Activated naive CD8-positive, alpha-beta T cell (primary cell): ENCODE measurements around the gene RCE1.

Experiments used
- H3K27ac Mint-ChIP-seq: one replicate; pipeline ENCODE4 v1.8.0; 2021; ENCODE audit warnings: mixed read lengths
- H3K27me3 Mint-ChIP-seq: one replicate; pipeline ENCODE4 v1.8.0; 2021; ENCODE audit warnings: mixed read lengths
- H3K36me3 Mint-ChIP-seq: one replicate; pipeline ENCODE4 v1.8.0; 2021; ENCODE audit warnings: mixed read lengths
- H3K4me1 Mint-ChIP-seq: one replicate; pipeline ENCODE4 v1.8.0; 2021; ENCODE audit warnings: low read depth, mixed read lengths
- H3K4me3 Mint-ChIP-seq: one replicate; pipeline ENCODE4 v1.8.0; 2021; ENCODE audit warnings: mild to moderate bottlenecking, mixed read lengths
- H3K9me3 Mint-ChIP-seq: one replicate; pipeline ENCODE4 v1.8.0; 2021; ENCODE audit warnings: low read depth, mixed read lengths

Gene RCE1

DNA sequence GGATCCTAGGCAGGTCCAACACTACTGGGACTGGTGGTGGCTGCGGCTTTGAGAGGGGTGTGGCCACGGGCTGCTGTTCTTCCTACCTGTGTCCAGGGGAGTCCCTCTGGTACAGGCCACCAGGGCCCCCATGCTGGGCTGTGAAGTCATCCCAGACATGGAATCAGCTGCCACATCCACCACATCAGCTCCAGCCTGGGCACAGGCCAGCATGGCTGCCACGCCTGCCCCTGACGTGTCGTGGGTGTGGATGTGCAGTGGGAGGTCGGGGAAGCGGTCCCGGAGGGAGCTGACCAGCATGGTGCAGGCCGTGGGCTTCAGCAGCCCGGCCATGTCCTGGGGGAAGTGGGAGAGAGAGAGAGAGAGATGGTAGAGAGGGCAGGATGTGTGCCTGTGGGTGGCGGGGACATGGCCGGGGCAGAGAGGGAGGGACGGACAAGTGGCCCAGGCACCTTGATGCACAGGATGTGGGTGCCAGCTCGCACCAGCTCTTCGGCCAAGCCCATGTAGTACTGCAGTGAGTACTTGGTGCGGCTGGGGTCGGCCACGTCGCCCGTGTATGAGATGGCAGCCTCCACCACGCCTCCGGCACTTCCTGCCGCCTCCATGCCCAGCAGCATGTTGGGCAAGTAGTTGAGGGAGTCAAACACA lies 7.5 kb downstream of the RCE1 start:
- H3K27ac Mint-ChIP-seq, result no peak overlapping the region
- no peak overlapping the region for H3K4me3 Mint-ChIP-seq
- H3K27me3 Mint-ChIP-seq, result no peaks in the 10 kb centered on the region
- H3K36me3 Mint-ChIP-seq, result no peaks in the 10 kb centered on the region
- H3K9me3 Mint-ChIP-seq, result no peaks in the 10 kb centered on the region
- peaks cover 2% of the 10 kb centered on the region for H3K4me1 Mint-ChIP-seq

DNA sequence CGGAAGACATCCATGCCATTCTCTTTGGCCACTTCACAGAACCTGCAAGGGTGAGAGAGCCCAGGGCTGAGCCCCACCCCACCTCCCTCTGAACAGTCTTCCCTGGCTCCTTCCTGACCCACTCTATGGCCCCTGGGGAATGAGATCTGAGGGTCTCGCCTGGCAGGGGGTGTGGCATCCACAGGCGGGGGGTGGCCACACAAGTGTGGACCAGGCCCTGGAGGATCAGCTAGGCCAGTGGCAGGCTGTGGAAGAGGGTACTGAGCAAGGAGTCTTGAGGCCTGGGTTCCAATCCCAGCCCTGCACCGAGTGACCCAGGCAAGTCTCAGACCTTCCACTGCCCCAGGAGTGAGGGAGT lies 8.0 kb downstream of the RCE1 start:
- no peaks in the 10 kb centered on the region for H3K27me3 Mint-ChIP-seq
- no peak overlapping the region for H3K27ac Mint-ChIP-seq
- no peaks in the 10 kb centered on the region for H3K9me3 Mint-ChIP-seq
- H3K36me3 Mint-ChIP-seq, result no peaks in the 10 kb centered on the region
- peaks cover 4% of the 10 kb centered on the region for H3K4me1 Mint-ChIP-seq
- no peak overlapping the region for H3K4me3 Mint-ChIP-seq

DNA sequence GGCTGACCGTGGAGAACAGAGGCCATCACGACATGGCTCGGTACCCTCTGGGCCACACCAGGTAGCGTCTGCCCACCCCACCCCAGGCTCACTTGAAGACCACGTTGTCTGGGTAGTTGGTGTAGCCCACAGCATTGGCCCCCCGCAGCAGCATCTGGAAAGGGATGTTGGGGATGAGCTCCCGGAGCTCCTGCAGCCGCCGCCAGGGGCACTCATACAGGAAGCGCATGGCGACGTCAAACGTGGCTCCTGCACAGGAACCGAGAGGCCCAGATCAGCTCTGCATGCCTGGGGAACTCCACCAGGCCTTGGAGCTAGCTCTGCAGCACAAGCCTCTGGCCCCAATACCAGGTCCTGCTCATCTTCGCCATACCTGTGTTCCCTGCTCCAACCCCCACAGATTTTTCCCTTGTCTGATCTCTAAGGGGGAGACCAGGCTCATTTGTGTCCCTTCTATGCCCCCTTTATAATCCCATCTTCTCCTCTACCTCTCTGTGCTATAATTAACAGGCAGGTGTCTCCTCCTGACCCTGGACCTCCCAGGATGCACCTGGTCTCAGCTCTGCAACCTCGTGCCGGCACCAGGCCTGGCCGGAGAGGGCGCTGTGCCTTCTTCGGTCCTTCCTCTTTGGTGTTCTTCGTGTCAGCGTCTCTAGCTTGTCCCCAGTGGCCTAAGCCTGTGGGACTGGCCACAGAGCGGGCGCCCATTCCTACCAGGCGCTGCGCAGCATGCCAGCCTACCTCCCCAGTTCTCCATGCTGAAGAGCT lies 8.6 kb downstream of the RCE1 start:
- no peaks in the 10 kb centered on the region for H3K36me3 Mint-ChIP-seq
- H3K27ac Mint-ChIP-seq, result no peak overlapping the region
- peaks cover 4% of the 10 kb centered on the region for H3K4me1 Mint-ChIP-seq
- no peaks in the 10 kb centered on the region for H3K27me3 Mint-ChIP-seq
- no peaks in the 10 kb centered on the region for H3K9me3 Mint-ChIP-seq
- H3K4me3 Mint-ChIP-seq, result no peak overlapping the region

DNA sequence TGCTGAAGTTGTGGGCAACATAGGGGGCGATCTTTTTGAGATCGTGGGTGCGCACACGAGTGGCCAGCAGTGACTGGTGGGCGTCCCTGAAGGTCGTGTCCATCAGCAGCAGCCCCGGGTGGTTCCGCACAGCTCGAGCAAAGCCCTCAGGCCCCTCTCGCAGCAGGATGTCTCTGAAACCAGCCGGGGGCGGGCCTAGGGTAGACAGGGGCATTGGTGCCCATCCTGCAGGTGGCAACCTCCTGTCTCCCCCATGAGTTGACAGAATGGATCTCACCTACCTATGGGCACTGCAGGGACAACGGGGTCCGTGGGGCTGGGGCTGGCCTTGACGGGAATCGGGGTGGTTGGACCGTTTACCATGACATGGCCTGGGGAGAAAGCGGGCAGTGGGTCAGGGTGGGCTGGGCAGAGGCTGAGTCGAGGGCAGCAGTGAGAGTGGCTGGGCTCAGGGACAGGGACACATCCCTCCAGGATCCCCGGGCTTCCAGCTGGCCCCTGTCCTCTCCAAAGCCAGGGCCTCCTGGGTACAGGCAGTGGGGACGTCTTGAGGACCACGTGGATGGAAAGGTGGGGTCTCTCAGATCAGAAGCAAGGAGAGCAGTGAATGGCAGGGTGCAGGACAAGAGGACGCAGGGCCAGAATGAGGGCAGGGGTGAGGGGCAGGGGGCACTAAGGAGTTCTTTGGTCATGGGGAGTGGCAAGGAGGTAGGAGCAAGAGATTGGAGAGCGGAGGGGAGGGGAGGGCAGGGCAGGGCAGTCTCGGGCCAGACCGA lies 9.4 kb downstream of the RCE1 start:
- Mint-ChIP-seq H3K4me3 (no peak overlapping the region), H3K27me3 (no peaks in the 10 kb centered on the region), H3K9me3 (no peaks in the 10 kb centered on the region), H3K27ac (no peak overlapping the region), H3K4me1 (peaks cover 4% of the 10 kb centered on the region), H3K36me3 (no peaks in the 10 kb centered on the region)

DNA sequence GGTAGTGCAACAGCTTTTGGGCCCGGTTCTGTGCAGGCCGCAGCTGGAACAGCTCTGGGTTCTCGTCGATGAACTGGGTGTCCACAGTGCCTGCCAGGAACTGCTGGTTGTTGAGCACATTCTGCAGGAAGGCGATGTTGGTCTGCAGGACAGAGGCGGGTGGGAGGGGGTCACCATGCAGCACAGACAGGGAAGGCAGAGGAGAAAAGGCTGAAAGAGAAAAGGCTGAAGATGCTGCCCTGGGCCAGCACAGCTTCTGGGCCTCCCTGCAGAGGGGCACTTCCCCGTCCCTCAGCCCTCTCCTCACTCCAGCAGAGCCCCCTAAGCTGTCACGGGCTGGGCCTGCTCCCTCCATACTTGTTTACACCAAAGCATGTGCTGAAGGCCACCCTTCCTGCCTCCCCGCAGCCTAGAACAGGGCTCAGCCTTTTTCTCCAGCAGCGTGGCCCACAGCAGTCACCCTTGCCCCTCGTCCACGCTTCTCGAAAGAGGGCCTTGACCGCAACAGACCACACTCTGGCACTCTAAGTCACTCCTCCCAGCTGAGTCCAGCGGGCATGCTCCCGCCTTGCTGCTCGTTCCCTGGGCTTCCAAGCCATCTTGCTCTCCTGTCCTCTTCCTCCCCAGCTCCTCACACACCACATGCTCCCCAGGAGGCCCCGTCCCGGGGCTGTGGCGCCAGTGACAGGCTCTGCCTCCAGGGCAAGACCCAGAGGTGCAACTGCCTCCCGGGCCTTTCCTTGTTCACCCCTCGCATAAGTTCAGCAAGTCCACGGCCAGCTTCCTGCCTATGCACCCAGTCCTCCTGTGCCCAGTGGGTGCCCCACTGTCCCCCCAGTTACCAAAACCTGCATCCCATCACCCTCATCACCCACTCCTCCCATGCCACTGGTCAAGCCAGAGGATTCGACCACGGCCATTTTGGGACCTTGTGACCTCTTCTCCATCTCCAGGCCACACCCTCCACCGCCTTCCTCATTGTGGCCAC lies 10.3 kb downstream of the RCE1 start:
- Mint-ChIP-seq H3K4me1 (peaks cover 4% of the 10 kb centered on the region), H3K4me3 (no peak overlapping the region)

DNA sequence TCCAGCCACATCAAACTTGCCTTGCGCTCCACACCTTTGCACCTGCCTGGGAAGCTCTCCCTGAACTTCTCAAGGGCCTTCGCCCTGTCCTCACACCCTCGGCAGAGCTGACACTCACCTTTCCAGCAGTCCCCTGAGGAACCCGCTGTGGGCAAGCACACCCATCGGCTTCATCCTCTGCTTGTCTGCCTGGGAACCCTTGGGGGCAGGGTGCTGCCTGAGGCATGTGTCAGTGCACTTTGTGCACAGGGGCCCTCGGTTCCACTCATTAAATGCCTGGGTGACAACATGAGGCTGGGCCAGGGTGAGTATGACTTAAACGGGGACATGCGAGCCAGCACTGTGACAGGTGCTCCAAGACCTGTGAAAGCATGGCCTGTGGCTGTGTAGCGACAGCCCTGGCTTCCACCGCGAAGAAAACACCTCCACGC lies 11.0 kb downstream of the RCE1 start:
- Mint-ChIP-seq H3K9me3 (no peaks in the 10 kb centered on the region), H3K27ac (no peak overlapping the region), H3K4me1 (peaks cover 4% of the 10 kb centered on the region), H3K27me3 (no peaks in the 10 kb centered on the region), H3K4me3 (no peak overlapping the region), H3K36me3 (no peaks in the 10 kb centered on the region)

More for the DNA sequence above, 10.3 kb downstream of the RCE1 start:
- H3K36me3 Mint-ChIP-seq, result no peaks in the 10 kb centered on the region
- H3K9me3 Mint-ChIP-seq, result no peaks in the 10 kb centered on the region
- no peaks in the 10 kb centered on the region for H3K27me3 Mint-ChIP-seq
- H3K27ac Mint-ChIP-seq, result no peak overlapping the region

DNA sequence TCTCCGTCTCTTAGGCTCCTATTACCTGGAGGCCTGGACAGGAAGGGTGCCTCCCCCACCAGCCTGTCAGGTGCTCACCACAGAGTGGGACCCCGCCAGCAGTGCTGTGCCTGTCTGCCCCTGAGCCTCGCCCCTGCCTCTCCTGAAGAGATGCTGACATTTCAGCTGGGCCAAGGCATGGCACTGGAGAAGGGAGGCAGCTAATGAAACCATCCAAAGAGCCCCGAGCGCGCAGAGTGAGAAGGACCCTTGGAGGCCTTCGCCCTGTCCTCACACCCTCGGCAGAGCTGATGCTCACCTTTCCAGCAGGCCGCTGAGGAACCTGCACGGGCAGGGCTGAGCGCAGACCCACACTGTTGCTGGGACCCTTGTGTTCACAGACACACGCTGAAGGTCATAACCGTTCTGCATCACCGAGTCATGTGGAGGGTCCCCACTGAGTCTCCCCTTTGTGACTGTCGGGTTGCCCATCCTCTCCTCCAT lies 11.5 kb downstream of the RCE1 start:
- Mint-ChIP-seq H3K4me1 (peaks cover 4% of the 10 kb centered on the region), H3K36me3 (no peaks in the 10 kb centered on the region)

DNA sequence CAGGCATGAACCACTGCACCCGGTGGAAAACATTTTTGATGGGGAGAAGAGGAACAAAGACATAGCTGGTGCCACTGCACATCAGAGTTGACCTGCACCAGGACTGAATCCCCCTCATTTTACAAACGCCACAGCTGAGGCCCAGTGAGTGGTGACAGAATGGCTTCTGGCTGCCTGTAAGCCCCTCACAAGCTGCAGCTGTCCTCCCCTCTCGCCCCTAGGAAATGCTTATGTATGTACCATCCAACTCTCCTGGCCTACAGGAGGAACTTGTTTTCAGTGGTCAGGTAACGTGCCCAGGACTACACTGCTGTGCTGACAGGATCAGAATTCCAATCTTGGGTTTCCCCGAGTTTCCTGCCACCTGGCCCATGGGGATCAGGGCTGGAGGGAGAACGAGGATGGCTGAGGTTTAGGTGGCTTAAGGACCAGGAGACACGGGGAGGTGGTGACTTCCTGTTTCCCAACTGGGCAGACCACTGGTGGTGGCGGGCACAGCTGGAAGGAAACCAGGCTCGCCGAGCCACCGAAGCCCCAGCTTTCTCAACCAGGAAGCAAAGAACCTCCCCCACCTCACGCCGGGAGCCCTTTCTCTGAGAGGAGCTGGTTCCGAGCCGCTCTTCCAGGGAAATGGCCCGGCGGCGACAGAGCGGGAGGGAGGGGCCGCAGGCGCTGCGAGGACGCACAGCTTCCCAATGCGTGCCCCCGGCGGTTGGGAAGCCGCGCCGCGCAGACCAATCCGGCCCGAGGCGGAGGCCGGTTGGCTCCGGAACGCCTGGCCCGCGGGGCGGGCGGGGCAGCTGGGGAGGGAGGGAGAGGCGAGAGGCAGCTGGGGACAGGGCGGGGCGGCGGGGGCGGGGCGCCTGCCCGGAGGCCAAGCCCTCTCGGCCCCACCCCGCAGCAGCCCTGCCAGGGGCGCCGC lies 12.6 kb downstream of the RCE1 start:
- Mint-ChIP-seq H3K4me1 (peaks cover 4% of the 10 kb centered on the region), H3K27me3 (no peaks in the 10 kb centered on the region), H3K36me3 (no peaks in the 10 kb centered on the region), H3K9me3 (no peaks in the 10 kb centered on the region), H3K4me3 (peak overlapping the region; percentile 88), H3K27ac (no peak overlapping the region)

More for the DNA sequence above, 11.5 kb downstream of the RCE1 start:
- Mint-ChIP-seq H3K4me3 (peak overlapping the region; percentile 88), H3K27ac (no peak overlapping the region), H3K9me3 (no peaks in the 10 kb centered on the region), H3K27me3 (no peaks in the 10 kb centered on the region)

DNA sequence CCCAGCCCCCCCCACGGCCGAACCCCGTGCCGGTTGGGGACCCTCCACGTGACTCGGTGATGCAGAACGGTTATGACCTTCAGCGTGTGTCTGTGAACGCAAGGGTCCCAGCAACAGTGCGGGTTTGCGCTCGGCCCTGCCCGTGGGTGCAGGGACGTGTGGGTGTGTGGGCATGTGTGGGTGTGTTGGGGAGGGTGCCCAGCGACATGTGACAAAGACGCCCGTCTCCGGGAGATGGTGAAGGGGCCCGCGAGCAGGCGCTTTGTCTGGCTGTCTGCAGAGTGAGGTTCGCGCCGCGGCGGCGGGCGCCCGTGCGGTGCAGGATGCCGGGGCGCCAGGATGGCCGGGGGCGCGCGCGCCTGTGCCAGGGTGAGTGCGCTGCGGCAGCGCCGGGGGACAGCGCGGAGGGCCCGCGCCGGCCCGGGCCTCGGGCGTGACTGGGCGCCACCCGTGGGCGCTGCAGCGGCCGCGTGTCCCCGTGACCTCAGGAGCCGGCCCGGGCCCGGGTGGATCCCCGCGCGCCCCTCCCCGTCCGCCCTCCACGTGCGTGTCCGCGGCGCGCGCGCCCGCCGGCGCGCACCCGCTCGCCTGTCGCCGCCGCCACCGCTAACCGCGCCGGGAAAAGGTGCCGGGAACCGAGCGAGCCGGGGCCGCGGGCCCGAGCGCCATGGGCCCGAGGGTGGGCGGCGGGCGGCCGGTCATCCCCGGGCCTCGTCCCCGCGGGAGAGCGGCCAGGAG lies 13.4 kb downstream of the RCE1 start, which contains the start of gene LRFN4:
Gene LRFN4 (plus strand): TSS at position 569 of the 738 bp plus-strand sequence. CDS start 681 bp downstream, outside the sequence.
- Mint-ChIP-seq H3K9me3 (no peaks in the 10 kb centered on the region), H3K27ac (peak within 1 kb of the TSS; percentile 93), H3K4me3 (peak within 1 kb of the TSS; percentile 90), H3K36me3 (no peaks in the 10 kb centered on the region), H3K27me3 (no peaks in the 10 kb centered on the region), H3K4me1 (peaks cover 4% of the 10 kb centered on the region)

DNA sequence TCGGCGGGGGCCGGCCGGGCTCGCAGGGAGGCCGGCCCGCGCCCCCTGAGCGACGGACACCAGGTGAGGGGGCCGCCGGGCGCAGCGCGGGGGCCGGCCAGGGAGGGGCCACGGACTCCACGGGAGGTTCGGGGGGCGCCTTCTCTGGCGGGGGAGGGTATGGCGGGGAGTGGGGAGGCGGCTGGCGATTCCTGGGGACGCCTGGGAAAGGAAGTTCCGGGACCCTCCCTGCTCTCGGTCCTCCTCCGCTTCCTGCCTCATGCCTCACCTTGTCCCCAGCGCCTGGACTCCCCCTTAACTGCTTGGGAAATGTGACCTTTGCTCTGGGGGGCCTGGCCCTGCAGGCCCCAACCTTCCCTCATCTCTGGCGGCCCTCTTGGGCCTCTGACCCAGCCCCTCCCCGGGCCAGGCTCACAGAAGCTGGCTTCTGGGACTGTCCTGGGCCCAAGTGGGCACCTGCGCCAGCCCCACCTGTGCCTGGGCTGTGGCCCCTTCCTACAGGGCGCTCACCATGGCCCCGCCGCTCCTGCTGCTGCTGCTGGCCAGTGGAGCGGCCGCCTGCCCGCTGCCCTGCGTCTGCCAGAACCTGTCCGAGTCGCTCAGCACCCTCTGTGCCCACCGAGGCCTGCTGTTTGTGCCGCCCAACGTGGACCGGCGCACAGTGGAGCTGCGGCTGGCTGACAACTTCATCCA lies 14.1 kb downstream of the RCE1 start:
- Mint-ChIP-seq H3K4me1 (peaks cover 4% of the 10 kb centered on the region), H3K27ac (no peak overlapping the region), H3K36me3 (no peaks in the 10 kb centered on the region)

DNA sequence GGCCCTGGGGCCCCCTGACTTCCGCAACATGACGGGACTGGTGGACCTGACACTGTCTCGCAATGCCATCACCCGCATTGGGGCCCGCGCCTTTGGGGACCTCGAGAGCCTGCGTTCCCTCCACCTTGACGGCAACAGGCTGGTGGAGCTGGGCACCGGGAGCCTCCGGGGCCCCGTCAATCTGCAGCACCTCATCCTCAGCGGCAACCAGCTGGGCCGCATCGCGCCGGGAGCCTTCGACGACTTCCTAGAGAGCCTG lies 14.6 kb downstream of the RCE1 start:
- H3K4me3 Mint-ChIP-seq, result peak overlapping the region; percentile 82
- H3K4me1 Mint-ChIP-seq, result peaks cover 4% of the 10 kb centered on the region
- H3K9me3 Mint-ChIP-seq, result no peaks in the 10 kb centered on the region
- no peaks in the 10 kb centered on the region for H3K27me3 Mint-ChIP-seq
- no peak overlapping the region for H3K27ac Mint-ChIP-seq
- no peaks in the 10 kb centered on the region for H3K36me3 Mint-ChIP-seq

More for the DNA sequence above, 14.1 kb downstream of the RCE1 start:
- Mint-ChIP-seq H3K27me3 (no peaks in the 10 kb centered on the region), H3K9me3 (no peaks in the 10 kb centered on the region), H3K4me3 (peak overlapping the region; percentile 82)

DNA sequence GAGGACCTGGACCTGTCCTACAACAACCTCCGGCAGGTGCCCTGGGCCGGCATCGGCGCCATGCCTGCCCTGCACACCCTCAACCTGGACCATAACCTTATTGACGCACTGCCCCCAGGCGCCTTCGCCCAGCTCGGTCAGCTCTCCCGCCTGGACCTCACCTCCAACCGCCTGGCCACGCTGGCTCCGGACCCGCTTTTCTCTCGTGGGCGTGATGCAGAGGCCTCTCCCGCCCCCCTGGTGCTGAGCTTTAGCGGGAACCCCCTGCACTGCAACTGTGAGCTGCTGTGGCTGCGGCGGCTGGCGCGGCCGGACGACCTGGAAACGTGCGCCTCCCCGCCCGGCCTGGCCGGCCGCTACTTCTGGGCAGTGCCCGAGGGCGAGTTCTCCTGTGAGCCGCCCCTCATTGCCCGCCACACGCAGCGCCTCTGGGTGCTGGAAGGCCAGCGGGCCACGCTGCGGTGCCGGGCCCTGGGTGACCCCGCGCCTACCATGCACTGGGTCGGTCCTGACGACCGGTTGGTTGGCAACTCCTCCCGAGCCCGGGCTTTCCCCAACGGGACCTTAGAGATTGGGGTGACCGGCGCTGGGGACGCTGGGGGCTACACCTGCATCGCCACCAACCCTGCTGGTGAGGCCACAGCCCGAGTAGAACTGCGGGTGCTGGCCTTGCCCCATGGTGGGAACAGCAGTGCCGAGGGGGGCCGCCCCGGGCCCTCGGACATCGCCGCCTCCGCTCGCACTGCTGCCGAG lies 15.1 kb downstream of the RCE1 start:
- Mint-ChIP-seq H3K4me1 (peaks cover 4% of the 10 kb centered on the region), H3K4me3 (peak overlapping the region; percentile 82), H3K36me3 (no peaks in the 10 kb centered on the region), H3K9me3 (no peaks in the 10 kb centered on the region), H3K27ac (no peak overlapping the region), H3K27me3 (no peaks in the 10 kb centered on the region)
